Spleen (tissue), 11 donors: ENCODE measurements around the gene NEURL1. TPM values are rescaled to one million over a fixed set of nuclear protein-coding genes. Genes with fewer than 3 reads are reported as not detected.

Experiments used
- DNase-seq: peaks from one replicate; pipeline ENCODE4 v3.0.0-alpha.2; 2020
- H3K27ac ChIP-seq, 8 donors: fragments of 200-600 bp; sonication (generic) in 7 of 8; 1 replicate in 4 of 8; 2 replicates in 4 of 8; pipeline versions ENCODE4 v1.5.0 to v1.8.0; 2016 to 2021; ENCODE audit warnings: inconsistent platforms in 4 of 8, mild to moderate bottlenecking in 4 of 8, moderate library complexity in 1 of 8
- H3K27me3 ChIP-seq, 7 donors: fragments of 200-600 bp; sonication (generic) in 6 of 7; replicated peaks in 1 of 7; 1 replicate in 4 of 7; 2 replicates in 3 of 7; pipeline versions ENCODE4 v1.5.0 to v1.8.0; 2016 to 2021; ENCODE audit warnings: inconsistent platforms in 3 of 7, mild to moderate bottlenecking in 1 of 7
- H3K36me3 ChIP-seq, 6 donors: fragments of 200-600 bp; sonication (generic) in 5 of 6; 1 replicate in 4 of 6; 2 replicates in 2 of 6; pipeline versions ENCODE4 v1.5.0 to v1.8.0; 2016 to 2021; ENCODE audit warnings: inconsistent platforms in 2 of 6
- H3K4me1 ChIP-seq, 6 donors: fragments of 200-600 bp; sonication (generic) in 5 of 6; 1 replicate in 3 of 6; 2 replicates in 3 of 6; pipeline versions ENCODE4 v1.5.0 to v1.8.0; 2016 to 2021; ENCODE audit warnings: inconsistent platforms in 3 of 6
- H3K4me3 ChIP-seq, 8 donors: fragments of 200-600 bp; sonication (generic) in 7 of 8; 1 replicate in 4 of 8; 2 replicates in 4 of 8; pipeline versions ENCODE4 v1.5.0 to v1.8.0; 2016 to 2021; ENCODE audit warnings: inconsistent platforms in 4 of 8, mild to moderate bottlenecking in 4 of 8, moderate library complexity in 2 of 8
- H3K9me3 ChIP-seq, 8 donors: fragments of 200-600 bp; sonication (generic) in 7 of 8; 1 replicate in 4 of 8; 2 replicates in 4 of 8; pipeline versions ENCODE4 v1.5.0 to v1.8.0; 2016 to 2021; ENCODE audit warnings: inconsistent platforms in 4 of 8
- POLR2A ChIP-seq, 3 donors: fragments of 450-650 bp; IDR thresholded peaks; one replicate each; pipeline ENCODE4 v1.5.1; 2017; ENCODE audit warnings: antibody characterized with exemption in 3 of 3, mild to moderate bottlenecking in 1 of 3
- POLR2AphosphoS5 ChIP-seq, 3 donors: sonication (generic); formaldehyde crosslinking; IDR thresholded peaks; one replicate each; pipeline ENCODE4 v1.5.1; 2017; ENCODE audit warnings: antibody characterized with exemption in 3 of 3
- WGBS, 5 donors: extraction: QIAGEN DNeasy Blood & Tissue Kit in 3 of 5; methylation state at CpG; one replicate each; pipeline versions ENCODE4 v1.1.5 to v1.1.7; 2013 to 2018; 5-methylcytosine and 5-hydroxymethylcytosine counted together
- intact Hi-C: fragments of 100-400 bp; cut with DNase I; formaldehyde crosslinking; loops from one replicate; pipeline ENCODE4 v1.15.0; 2023; ENCODE audit warnings: low total_unique reads
- polyA plus RNA-seq, 3 donors: library from polyadenylated mRNA; stranded (reverse); fragments of 200-250 nt; gene quantifications; one replicate each; pipeline ENCODE4 v1.2.1, GENCODE V29; 2013
- total RNA-seq, 7 donors: library from RNA; depleted of rRNA in 3 of 7; stranded (reverse); fragments of >200 nt in 3 of 7; fragmentation: NEBNext Ultra II Directional in 4 of 7; extraction: Animal tissue kit (Norgen Biotek cat#: 25700) in 4 of 7; gene quantifications; one replicate each; pipeline versions ENCODE4 v1.1.0 to v1.2.1, GENCODE V29; 2016 to 2021
- TF ChIP-seq, protein P1 (sequence below), 11 experiments: fragments of 200-600 bp in 7 of 11; fragments of 450-650 bp in 4 of 11; sonication (generic) in 4 of 11; IDR thresholded peaks in 8 of 11; conservative IDR thresholded peaks in 3 of 11; 1 replicate in 7 of 11; 2 replicates in 4 of 11; pipeline versions ENCODE4 v1.4.0 to v1.8.0; 2016 to 2021; ENCODE audit warnings: antibody characterized with exemption in 11 of 11, inconsistent platforms in 4 of 11, mild to moderate bottlenecking in 1 of 11
- donor health status: healthy with polysubstance abuse.
- donor health status: DM: no; HTN: no; CAD: no; lungs with moderate emphysema.
- donor health status: DM: no; HTN: no; CAD: no.
- donor health status: Bipolar disorder and iron deficiency.
- donor health status: healthy.
- donor health status: DM: no; HTN: no; CAD: no.
- donor health status: DM: yes; HTN: yes; CAD: no.

Gene NEURL1
- total and polyA plus RNA-seq, 10 donors, result 0.43 to 3.6 (median 2.3) TPM

DNA sequence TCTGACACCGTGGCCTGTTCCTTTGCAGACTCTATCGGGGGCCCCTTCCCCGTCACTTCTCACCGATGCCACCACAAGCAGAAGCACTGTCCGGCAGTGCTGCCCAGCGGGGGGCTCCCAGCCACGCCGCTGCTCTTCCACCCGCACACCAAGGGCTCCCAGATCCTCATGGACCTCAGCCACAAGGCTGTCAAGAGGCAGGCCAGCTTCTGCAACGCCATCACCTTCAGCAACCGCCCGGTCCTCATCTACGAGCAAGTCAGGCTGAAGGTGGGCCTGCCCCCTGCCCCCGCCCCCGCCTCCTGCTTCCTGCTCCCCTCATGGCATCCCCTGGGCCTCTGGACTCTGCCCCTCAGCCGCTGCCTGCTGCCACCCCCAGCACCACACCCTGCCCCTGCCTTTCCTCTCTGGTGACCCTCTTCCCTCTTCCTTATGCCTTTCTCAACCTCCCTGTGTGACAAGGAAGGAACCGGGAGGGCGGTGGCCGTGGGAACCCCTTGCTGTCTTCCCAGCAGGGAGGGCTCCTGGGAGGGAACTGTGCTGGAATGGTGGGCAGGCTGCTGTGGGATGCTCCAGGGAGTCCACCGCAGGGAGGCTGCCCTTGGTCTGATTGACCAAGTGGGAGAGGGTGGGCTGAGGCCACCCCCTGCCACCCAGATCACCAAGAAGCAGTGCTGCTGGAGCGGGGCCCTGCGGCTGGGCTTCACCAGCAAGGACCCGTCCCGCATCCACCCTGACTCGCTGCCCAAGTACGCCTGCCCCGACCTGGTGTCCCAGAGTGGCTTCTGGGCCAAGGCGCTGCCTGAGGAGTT is 77.5 kb downstream of the NEURL1 start:
- 86 to 96% (median 91%) methylated on average over 20 to 28 of the region's 28 CpGs for WGBS, 5 donors
- TF ChIP-seq POLR2AphosphoS5 (IDR thresholded peaks at IDR 0.05), result no peak
- TF ChIP-seq, protein P1, sequence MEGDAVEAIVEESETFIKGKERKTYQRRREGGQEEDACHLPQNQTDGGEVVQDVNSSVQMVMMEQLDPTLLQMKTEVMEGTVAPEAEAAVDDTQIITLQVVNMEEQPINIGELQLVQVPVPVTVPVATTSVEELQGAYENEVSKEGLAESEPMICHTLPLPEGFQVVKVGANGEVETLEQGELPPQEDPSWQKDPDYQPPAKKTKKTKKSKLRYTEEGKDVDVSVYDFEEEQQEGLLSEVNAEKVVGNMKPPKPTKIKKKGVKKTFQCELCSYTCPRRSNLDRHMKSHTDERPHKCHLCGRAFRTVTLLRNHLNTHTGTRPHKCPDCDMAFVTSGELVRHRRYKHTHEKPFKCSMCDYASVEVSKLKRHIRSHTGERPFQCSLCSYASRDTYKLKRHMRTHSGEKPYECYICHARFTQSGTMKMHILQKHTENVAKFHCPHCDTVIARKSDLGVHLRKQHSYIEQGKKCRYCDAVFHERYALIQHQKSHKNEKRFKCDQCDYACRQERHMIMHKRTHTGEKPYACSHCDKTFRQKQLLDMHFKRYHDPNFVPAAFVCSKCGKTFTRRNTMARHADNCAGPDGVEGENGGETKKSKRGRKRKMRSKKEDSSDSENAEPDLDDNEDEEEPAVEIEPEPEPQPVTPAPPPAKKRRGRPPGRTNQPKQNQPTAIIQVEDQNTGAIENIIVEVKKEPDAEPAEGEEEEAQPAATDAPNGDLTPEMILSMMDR (IDR thresholded peaks at IDR 0.05 in 8 of 11, conservative IDR thresholded peaks at IDR 0.05 in 3 of 11), result no peak
- TF ChIP-seq POLR2A (IDR thresholded peaks at IDR 0.05), result no peak
- no peaks in the 10 kb centered on the region for H3K4me1 ChIP-seq
- H3K27me3 ChIP-seq, result peaks cover 0 to 16% (median 0%) of the 10 kb centered on the region in 7 donors
- H3K27ac ChIP-seq, result no peak overlapping the region
- no peak overlapping the region for H3K4me3 ChIP-seq
- DNase-seq, result no peak
- intact Hi-C loops, result no loop called here
- H3K36me3 ChIP-seq, result no peaks in the 10 kb centered on the region
- H3K9me3 ChIP-seq, result no peaks in the 10 kb centered on the region

DNA sequence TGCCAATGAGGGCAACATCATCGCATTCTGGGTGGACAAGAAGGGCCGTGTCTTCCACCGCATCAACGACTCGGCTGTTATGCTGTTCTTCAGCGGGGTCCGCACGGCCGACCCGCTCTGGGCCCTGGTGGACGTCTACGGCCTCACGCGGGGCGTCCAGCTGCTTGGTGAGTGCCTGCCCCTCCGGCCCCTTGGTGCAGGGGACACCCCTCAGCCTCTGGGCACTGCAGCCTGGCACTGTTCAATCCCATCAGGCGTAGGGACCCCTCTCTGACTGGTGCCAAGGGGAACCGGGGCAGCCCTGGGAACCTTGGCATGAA is 78.1 kb downstream of the NEURL1 start:
- no peak overlapping the region for H3K27ac ChIP-seq
- DNase-seq, result no peak
- intact Hi-C loops, result no loop called here
- H3K9me3 ChIP-seq, result no peaks in the 10 kb centered on the region
- H3K4me1 ChIP-seq, result no peaks in the 10 kb centered on the region
- 90 to 96% (median 95%) methylated on average over 18 of the region's 18 CpGs; no CpG with 5 or more reads in 1 of the 5 donors for WGBS, 5 donors
- H3K36me3 ChIP-seq, result no peaks in the 10 kb centered on the region
- TF ChIP-seq, protein P1 (IDR thresholded peaks at IDR 0.05 in 8 of 11, conservative IDR thresholded peaks at IDR 0.05 in 3 of 11), result no peak
- TF ChIP-seq POLR2A (IDR thresholded peaks at IDR 0.05) (no peak), POLR2AphosphoS5 (IDR thresholded peaks at IDR 0.05) (no peak)
- no peak overlapping the region for H3K4me3 ChIP-seq
- peaks cover 0 to 16% (median 0%) of the 10 kb centered on the region in 7 donors for H3K27me3 ChIP-seq

DNA sequence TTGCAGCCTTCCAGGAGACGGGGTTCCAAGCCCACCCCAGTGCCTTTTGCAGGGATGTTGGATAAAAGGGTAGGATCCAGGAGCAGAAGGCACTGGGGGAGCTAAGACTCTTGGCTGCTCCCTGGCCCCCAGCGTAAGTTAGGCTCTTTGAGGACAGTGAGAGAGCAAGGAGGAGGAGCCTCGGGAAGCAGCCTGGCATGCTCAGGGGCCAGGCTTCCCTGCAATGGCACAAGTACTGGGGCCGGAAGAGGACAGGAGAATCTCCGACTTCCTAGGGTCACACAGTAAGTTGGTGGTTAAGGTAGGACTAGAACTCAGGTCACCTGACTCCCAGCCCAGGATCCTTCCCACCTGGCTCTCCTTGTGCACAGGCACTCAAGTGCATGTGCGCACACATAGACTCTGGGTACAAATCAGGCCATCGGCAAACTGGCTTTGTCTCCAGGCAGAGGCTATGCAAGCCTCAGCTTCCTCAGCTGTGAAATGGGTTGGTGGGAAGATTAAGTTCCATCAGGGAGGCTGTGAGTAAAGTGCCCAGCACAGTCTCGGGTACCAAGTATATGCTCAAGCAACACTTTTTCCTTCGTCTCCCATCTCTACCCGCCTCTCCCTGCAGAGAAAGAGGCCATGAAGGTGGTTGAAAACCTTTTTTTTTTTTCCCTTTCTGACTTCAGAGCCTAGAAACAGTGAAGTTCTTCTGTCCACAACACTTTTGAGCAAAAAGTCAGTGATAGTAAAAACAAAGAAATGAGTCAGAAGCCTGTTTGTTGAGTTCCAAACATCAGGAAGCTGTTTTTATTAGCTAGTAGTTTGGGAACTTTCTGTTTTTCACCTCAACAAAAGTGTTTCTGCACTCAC is 79.1 kb downstream of the NEURL1 start:
- Histone ChIP-seq H3K4me1 (no peaks in the 10 kb centered on the region), H3K27ac (no peak overlapping the region), H3K9me3 (no peaks in the 10 kb centered on the region), H3K36me3 (no peaks in the 10 kb centered on the region), H3K4me3 (no peak overlapping the region), H3K27me3 (peaks cover 0 to 16% (median 0%) of the 10 kb centered on the region in 7 donors)
- WGBS, 5 donors, result 86 to 94% (median 91%) methylated on average over 9 to 10 of the region's 10 CpGs
- intact Hi-C loops, result no loop called here
- DNase-seq, result no peak
- TF ChIP-seq POLR2AphosphoS5 (IDR thresholded peaks at IDR 0.05), result no peak
- TF ChIP-seq POLR2A (IDR thresholded peaks at IDR 0.05), result no peak
- TF ChIP-seq, protein P1 (IDR thresholded peaks at IDR 0.05 in 8 of 11, conservative IDR thresholded peaks at IDR 0.05 in 3 of 11), result no peak

GRCh38 chr10:103573205-103573487 is 79.6 kb downstream of the NEURL1 start:
- Histone ChIP-seq H3K4me1 (no peaks in the 10 kb centered on the region), H3K27ac (no peak overlapping the region), H3K4me3 (no peak overlapping the region), H3K27me3 (peaks cover 0 to 16% (median 0%) of the 10 kb centered on the region in 7 donors), H3K36me3 (no peaks in the 10 kb centered on the region), H3K9me3 (no peaks in the 10 kb centered on the region)
- intact Hi-C loops, result no loop called here
- TF ChIP-seq POLR2A (IDR thresholded peaks at IDR 0.05) (no peak), POLR2AphosphoS5 (IDR thresholded peaks at IDR 0.05) (no peak)
- TF ChIP-seq, protein P1 (IDR thresholded peaks at IDR 0.05 in 8 of 11, conservative IDR thresholded peaks at IDR 0.05 in 3 of 11), result no peak
- whole genome bisulfite sequencing, 5 donors, result 88 to 97% (median 89%) methylated on average over 3 to 7 of the region's 7 CpGs
- DNase-seq, result no peak
